ENCODE measurements around the gene RGMB.

DNA sequence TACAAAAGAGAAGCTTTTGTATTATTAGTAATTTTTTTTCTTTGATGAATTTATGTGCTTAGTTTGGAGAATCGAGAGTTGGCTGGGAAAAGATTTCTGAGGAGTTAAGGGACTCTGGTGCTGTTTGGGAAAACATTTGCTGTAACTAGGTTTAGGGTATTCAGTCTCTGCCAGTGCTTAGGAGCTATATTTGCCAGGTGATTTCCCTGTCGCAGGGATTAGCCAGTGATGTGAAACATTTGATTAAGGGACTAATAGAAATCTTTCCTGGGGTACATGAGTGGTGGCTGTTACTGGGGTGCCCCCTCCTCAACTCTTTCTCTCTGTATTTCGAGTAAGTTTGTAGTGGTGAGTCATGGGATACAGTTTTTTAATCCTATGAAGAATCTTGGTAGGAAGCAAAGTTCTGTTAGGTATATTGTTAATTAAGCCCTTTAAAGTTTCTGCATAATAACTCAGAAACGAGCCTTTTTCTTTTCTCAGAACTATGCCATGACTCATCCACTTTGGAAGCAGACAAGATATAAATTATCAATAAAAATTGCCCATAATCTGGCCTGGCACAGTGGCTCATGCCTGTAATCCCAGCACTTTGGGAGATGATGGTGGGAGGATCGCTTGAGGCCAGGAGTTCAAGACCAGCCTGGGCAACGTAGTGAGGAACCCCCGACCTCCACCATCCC is 18.6 kb downstream of the RGMB start:
- TF ChIP-seq CTCF (IDR thresholded peaks at IDR 0.05; ENCODE audit: extremely low read depth in 1 of 2, insufficient read depth in 1 of 2, low read depth in 1 of 2, low read length in 2 of 2) = no peak
- TF ChIP-seq POLR2A (IDR thresholded peaks at IDR 0.05; ENCODE audit: low read depth, low read length) = no peak
- no peak for TF ChIP-seq EZH2 (IDR thresholded peaks at IDR 0.05; ENCODE audit: borderline replicate concordance, low read depth, low read length, severe bottlenecking)
- TF ChIP-seq GATA2 (IDR thresholded peaks at IDR 0.05; ENCODE audit: insufficient read depth, insufficient read length, low read depth, low read length) = no peak
- no peak for TF ChIP-seq POLR2AphosphoS5 (IDR thresholded peaks at IDR 0.05; ENCODE audit: insufficient read depth, low read depth, low read length)
- TF ChIP-seq JUN (IDR thresholded peaks at IDR 0.05; ENCODE audit: borderline replicate concordance, insufficient read depth, insufficient read length, low read depth) = no peak
- no peak for TF ChIP-seq MYC (IDR thresholded peaks at IDR 0.05; ENCODE audit: low read depth, low read length)
- TF ChIP-seq, protein P1, sequence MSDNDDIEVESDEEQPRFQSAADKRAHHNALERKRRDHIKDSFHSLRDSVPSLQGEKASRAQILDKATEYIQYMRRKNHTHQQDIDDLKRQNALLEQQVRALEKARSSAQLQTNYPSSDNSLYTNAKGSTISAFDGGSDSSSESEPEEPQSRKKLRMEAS (IDR thresholded peaks at IDR 0.05; ENCODE audit: insufficient read depth, insufficient read length) = no peak

Data from endothelial cell of umbilical vein (primary cell).